Activated T-cell treated with anti-CD3 and anti-CD28 coated beads for 4 hours (primary cell): Measurements from ENCODE around the gene IRX3.
"Not testable (repeated sequence)": the region's sequence is repeated elsewhere in the genome, so short reads cannot be mapped to it uniquely, and the experiment has no call there.

Experiments used
- DNase-seq: peaks from one replicate; pipeline ENCODE4 v3.0.0-alpha.2; 2020

The IRX3 gene

GRCh38 chr16:54273566-54273965 is 13.0 kb downstream of the IRX3 start:
- DNase-seq, result no peak

- no peak for DNase-seq
Measured at GRCh38 chr16:54270711-54271110, 15.9 kb downstream of the IRX3 start.

- DNase-seq, result no peak
Measured at GRCh38 chr16:54269461-54269860, 17.1 kb downstream of the IRX3 start.

GRCh38 chr16:54268766-54269165 is 17.8 kb downstream of the IRX3 start:
- no peak for DNase-seq

GRCh38 chr16:54268340-54268739 is 18.2 kb downstream of the IRX3 start:
- no peak for DNase-seq

- DNase-seq, result no peak
Measured at GRCh38 chr16:54266363-54266955, 20.1 kb downstream of the IRX3 start.

GRCh38 chr16:54265575-54266107 is 20.9 kb downstream of the IRX3 start:
- DNase-seq, result no peak

GRCh38 chr16:54253118-54253517 is 33.5 kb downstream of the IRX3 start:
- no peak for DNase-seq

- DNase-seq, result no peak
Measured at GRCh38 chr16:54248863-54249710, 37.5 kb downstream of the IRX3 start.

GRCh38 chr16:54247705-54248104 is 38.9 kb downstream of the IRX3 start:
- DNase-seq, result not testable (repeated sequence)

GRCh38 chr16:54246454-54246821 is 40.1 kb downstream of the IRX3 start:
- no peak for DNase-seq

GRCh38 chr16:54245788-54246453 is 40.7 kb downstream of the IRX3 start:
- no peak for DNase-seq

- no peak for DNase-seq
Measured at GRCh38 chr16:54244061-54244886, 42.3 kb downstream of the IRX3 start.

- DNase-seq, result no peak
Measured at GRCh38 chr16:54243202-54243601, 43.4 kb downstream of the IRX3 start.

- no peak for DNase-seq
Measured at GRCh38 chr16:54242199-54242598, 44.4 kb downstream of the IRX3 start.

GRCh38 chr16:54241525-54241924 is 45.1 kb downstream of the IRX3 start:
- no peak for DNase-seq

- no peak for DNase-seq
Measured at GRCh38 chr16:54240271-54241129, 46.1 kb downstream of the IRX3 start.

- no peak for DNase-seq
Measured at GRCh38 chr16:54239456-54239855, 47.1 kb downstream of the IRX3 start.

GRCh38 chr16:54236773-54237172 is 49.8 kb downstream of the IRX3 start:
- DNase-seq, result no peak

- no peak for DNase-seq
Measured at GRCh38 chr16:54233615-54234014, 53.0 kb downstream of the IRX3 start.
